Cerebellar nuclear complex (tissue), 1 donor: ENCODE results near the gene PER2.
"Not testable (repeated sequence)": the region's sequence is repeated elsewhere in the genome, so short reads cannot be mapped to it uniquely, and the experiment has no call there.

Source experiments
- DNase-seq, 2 experiments: peaks; one replicate each; lab custom pipeline; 2025; lab: John Stamatoyannopoulos, UW

Gene PER2

DNA sequence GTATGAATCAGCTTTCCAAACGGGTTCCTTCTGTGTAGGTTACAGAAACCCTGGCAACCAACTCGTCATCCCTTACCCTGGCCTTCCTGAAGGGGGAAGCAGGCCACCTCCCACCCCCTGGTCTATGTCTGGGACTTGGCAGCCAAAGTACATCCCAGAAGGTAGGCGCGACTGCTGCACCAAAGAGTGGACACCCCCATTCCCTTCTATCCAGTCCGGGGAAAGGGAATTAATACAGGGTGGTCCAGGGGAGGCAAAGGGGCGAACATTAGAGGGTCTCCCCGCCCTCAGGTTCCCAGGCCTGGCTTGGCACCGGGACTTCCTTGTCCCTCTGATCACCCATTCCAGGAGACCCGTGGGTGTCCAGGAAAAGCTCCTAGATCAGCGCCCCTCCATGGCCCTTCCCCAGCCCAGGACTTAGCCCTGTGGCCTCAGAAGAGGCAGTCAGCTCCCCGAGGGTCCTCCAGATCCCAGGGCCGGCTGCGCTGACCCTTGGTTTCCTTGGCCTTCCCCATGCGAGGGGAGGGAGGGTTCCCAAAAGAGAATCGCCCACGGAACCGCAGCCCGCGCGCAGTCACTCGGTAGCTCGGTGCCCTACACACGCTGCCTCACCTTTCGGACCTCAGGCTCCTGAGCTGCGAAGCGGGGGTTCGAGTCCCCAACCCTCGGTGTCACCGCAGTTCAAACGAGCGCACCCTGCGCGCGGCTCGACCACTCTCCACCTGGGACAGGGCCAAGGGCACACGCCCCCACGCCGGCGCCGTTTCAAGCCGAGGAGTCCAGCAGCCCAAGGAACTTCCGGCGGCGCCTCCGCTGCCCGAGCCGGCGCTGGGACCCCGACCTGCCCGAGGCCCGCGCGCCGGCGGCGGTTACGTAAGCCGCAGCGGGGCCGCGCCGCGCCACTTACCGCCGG is at the start of gene PER2:
PER2 (minus strand) TSS at position 874 of the 913 bp plus-strand sequence. CDS start 10,674 bp downstream, outside the sequence.
- DNase-seq: no peak

- DNase-seq: no peak
Measured at GRCh38 chr2:238337846-238338245, 49.4 kb upstream of the PER2 start.

DNA sequence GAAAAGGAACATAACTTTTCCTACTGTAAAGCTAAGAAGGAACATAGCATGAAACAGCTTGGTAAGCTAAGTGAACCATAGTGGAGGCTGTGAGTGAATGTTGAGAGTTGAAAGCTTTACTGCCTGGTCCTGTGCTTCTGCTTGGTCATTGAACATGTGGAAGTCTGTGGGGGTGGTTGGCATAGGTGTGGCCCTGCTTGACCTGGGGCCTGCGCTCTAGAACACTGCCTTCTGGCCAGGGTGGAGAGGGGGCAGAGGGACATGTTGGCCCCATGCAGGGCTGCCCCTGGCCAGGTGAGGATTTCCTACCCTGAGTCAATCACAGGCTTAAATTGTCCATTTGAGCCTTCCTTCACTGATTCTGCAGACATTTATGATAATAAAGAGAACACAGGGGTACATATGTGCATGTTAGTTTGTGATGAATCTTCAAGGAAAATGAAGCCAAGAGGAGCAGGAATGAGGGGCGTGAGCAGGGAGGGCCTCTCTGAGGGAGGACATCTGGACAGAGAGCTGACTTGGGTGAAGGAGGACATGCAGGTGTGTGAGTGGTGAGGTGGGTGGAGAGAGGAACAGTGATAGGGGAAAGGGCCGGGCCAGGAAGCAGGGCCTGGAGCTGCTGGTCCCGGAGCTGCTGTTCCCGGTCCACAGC is 48.5 kb upstream of the PER2 start:
- DNase-seq: no peak

- DNase-seq: no peak
Measured at GRCh38 chr2:238336151-238336550, 47.7 kb upstream of the PER2 start.

DNA sequence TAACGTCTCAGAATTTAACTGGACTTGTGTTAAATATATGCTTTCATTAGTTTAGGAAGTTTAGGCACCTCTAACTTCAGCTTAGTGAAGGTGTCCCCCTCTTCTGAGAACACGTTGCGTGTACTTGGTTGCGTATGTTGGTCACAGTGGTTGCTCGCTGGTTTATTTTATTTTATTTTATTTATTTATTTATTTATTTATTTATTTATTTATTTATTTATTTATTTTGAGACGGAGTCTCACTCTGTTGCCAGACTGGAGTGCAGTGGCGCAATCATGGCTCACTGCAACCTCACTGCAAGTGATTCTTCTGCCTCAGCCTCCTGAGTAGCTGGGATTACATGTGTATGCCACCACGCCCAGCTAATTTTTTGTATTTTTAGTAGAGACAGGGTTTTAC is 47.2 kb upstream of the PER2 start:
- DNase-seq: not testable (repeated sequence)

DNA sequence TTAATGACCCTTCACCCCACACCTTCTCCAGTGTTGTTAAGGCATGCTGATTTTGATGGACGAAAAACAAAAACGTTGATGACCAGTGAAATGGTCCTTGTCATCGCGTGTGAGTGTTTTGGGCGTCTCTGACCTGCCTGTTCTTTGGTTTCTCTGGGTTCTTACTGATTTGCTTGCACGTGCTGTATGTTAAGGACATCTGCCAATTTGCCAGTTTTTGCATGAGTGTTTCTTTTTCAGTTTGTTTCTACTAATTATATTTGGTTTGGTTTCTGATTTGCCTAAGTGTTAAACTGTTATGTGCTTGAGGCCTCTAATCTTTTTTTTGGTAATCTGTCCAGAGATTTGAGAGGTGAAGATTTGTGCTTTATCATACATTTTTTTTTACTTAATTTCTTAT is 46.5 kb upstream of the PER2 start:
- no peak for DNase-seq

DNA sequence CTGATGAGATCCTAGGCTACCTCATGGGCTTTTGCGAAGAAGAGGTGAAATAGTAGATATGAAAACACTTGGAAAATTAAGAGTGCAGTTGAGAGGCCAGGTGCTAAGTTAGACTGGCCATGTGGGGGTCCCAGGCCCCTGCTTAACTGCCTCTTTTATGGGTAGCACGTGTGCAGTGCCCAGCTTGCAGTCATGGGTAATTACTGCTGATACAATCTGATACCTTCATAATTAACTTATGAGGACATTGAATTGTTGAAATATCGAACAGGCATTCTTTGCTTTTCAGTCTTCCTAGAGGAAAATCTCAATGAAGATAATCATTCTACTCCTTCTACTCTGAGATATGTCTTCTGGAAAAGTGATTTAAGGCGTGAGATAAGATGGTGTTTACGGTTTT is 43.5 kb upstream of the PER2 start:
- DNase-seq: no peak

GRCh38 chr2:238330391-238330790 is 42.0 kb upstream of the PER2 start:
- no peak for DNase-seq

GRCh38 chr2:238327751-238328150 is 39.3 kb upstream of the PER2 start:
- DNase-seq: no peak

DNA sequence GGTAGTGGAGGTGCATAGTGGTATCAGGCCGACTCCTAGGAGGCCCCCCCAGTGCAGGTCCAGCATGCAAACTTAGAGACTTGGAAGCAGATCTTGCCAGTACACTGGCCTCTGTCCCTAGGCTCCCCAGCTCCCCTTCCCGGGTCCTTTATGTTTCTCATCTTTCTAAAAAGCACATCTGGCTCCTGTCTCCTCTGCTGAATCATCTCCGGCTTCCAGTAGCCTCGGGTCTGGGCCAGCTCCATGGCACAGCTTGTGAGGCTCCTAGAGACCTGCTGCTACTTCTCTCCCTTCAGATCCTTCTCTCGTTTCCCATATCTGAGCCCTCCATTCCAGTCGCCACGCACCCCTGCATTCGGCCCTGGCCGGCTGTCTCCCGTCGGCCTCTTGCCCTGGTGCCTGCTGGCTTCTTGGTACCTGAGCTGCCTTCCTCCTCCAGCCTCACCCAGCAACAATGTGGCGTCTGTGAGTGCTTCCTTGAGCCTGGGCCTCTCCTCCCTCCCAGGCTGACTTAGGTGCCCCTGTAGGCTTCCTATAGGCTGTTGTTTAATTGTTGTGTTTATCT is 38.5 kb upstream of the PER2 start:
- DNase-seq: no peak

GRCh38 chr2:238325694-238326093 is 37.3 kb upstream of the PER2 start:
- DNase-seq: no peak

DNA sequence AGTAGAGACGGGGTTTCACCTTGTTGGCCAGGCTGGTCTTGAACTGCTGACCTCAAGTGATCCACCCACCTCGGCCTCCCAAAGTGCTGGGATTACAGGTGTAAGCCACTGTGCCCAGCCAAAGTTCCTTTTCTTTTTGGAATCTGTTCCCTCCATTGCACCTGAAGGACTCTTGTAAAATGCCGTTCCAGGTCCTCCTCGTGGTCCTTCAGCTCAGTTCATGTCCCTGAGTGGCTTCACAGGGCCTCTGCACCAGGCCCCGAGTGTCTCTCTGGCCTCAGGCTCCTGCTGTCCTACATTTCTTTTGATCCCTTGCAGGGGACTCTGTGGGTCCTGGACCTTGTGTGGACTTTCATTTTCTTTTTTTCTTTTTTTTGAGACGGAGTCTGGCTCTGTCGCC is 35.8 kb upstream of the PER2 start:
- not testable (repeated sequence) for DNase-seq

DNA sequence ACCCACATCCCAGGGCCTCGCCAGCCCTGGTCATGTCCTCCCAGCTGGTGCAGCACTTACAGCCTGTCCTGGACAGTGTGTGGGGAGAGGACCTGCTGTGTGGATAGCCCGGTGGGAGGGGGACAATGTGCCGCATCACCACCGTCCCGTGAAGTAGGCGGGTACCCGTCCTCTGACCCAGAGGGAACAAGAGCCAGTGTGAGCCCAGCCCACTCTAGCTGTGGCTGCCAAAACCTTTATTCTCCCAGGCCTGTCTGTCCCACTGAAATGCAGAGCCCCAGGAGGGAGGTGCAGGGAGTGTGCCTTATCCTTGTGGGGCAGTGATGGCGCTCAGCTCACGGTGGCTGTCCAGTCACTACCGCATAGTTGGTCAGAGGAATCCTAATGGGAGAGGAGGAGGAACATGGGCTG is 33.6 kb upstream of the PER2 start:
- DNase-seq: no peak

GRCh38 chr2:238321467-238321866 is 33.1 kb upstream of the PER2 start:
- DNase-seq: no peak

- DNase-seq: no peak
Measured at GRCh38 chr2:238320648-238321281, 32.4 kb upstream of the PER2 start.

GRCh38 chr2:238320246-238320647 is 31.8 kb upstream of the PER2 start, which contains the start of gene TRAF3IP1:
TSS of gene TRAF3IP1 (plus strand) at chr2:238320518. CDS start at chr2:238320663, 145 bp downstream.
- DNase-seq: peak; percentile 7 to 72

DNA sequence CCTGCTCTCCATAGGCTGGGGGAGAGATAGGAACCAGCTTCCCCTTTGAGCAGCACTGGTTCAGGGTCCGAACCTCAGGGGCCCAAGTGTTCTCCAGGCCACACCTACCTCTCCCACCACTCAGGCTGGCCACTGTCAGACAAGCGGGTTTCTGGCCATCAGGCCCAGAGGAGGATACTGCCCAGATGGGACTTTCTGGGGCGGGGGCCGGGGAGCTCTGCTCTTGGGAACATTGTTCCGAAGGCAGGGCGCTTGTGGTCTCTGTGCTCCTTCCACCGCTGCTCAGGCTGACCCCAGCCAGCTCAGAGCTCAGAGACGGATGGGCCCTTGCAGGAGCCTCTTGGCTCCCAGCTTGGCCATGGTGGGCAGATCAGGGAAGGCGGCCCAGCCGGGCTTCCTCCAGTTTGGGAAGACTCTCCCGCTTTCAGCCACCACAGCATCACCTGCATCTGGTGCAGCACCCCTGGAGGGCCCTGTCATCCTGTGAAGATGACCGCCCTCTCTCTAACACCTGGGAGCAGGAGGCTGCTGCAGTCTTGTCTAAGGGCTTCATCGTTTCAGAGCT is 26.7 kb upstream of the PER2 start:
- DNase-seq: no peak

DNA sequence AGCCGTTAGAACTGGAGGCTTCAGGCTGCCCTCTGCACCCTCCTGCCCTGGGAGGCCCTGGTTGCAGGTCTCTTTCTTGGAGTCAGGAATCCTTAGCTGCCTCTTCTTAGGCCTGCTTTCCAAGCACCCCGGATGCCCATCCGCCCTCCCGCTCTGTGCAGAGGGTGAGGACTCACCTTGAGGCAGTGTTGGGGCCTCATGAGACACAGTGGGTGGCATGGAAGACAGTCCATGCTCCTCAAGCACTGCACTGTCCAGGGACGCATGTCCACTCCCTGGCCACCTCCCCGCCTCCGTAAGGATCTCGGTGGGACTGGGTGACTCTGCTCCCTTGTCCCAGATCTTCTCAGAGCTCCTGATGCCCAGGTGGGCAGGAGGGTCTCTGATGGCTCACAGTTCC is 26.2 kb upstream of the PER2 start:
- DNase-seq: no peak

GRCh38 chr2:238313991-238314350 is 25.6 kb upstream of the PER2 start:
- no peak for DNase-seq

DNA sequence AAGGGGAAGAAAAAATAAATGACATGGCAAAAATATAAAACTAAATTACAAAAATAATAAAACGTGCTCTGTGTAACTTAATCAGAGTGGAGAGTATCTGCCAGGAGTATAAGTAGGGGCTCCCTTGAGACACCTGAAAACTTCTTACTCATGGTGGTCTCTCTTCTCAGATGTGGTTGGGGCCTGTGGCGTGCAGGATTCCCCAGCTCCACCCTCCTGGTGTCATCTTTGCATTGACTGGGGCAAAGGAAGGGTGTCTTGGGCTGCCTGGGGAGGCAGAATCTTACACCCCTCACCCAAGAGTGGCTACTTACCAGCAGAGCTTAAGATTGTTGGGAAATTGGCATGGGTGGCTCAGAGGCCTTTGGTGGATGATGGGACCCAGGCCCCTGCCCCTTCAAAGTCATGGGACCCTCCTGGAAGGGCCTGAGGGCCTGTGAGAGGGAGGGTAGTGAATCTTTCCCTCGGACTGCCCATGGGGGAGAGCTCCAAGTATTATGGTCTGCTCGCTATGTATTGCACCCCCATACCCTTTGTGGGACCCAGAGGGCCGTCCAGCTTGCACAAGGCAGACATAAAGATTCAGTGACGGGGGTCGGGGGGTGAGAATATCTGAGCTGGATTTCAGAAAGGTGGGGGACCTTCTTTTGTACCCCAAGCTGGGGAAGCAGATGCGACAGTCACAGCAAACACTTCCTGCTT is 25.0 kb upstream of the PER2 start:
- DNase-seq: no peak

DNA sequence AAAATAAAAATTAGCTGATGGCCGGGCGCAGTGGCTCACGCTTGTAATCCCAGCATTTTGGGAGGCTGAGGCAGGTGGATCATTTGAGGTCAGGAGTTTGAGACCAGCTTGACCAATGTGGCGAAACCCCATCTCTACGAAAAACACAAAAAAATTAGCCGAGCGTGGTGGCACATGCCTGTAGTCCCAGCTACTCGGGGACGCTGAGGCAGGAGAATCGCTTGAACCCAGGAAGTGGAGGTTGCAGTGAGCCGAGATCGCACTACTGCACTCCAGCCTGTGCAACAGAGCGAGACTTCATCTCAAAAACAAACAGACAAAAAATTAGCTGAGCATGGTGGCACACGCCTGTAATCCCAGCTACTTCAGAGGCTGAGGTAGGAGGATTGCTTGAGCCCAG is 22.3 kb upstream of the PER2 start:
- not testable (repeated sequence) for DNase-seq
